ENCODE measurements around the gene MRPS27.

DNA sequence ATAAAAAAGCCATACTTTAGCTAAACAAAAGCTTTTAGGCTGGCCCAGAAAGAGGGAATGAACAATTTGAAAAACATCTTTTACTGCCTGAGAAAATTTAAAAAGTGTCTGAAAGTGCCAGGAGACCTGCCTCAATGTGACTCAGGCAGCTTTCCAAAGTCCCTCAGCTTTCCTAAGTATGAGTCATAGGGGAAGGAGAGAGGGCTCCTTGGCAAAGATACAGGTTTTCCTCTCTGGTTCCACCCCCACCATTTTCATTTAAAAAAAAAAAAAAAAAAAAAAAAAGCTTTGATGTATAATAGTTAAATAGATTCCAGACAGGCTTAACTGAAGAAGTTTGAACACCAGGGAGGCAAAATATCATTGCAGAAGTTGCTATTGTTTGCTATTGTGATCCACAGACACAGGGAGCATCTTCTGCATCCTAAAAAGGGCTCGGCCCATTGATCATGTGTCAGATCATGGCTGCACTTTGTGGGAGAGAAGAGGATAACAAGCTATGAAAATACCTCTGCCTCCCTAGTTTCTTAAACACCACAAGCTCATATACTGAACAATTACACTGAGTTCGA, 71.5 kb downstream of the MRPS27 start:
- TF ChIP-seq, protein P1, sequence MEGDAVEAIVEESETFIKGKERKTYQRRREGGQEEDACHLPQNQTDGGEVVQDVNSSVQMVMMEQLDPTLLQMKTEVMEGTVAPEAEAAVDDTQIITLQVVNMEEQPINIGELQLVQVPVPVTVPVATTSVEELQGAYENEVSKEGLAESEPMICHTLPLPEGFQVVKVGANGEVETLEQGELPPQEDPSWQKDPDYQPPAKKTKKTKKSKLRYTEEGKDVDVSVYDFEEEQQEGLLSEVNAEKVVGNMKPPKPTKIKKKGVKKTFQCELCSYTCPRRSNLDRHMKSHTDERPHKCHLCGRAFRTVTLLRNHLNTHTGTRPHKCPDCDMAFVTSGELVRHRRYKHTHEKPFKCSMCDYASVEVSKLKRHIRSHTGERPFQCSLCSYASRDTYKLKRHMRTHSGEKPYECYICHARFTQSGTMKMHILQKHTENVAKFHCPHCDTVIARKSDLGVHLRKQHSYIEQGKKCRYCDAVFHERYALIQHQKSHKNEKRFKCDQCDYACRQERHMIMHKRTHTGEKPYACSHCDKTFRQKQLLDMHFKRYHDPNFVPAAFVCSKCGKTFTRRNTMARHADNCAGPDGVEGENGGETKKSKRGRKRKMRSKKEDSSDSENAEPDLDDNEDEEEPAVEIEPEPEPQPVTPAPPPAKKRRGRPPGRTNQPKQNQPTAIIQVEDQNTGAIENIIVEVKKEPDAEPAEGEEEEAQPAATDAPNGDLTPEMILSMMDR (IDR thresholded peaks at IDR 0.05): no peak
- TF ChIP-seq POLR2A (IDR thresholded peaks at IDR 0.05) (no peak), EP300 (IDR thresholded peaks at IDR 0.05) (no peak), POLR2AphosphoS5 (IDR thresholded peaks at IDR 0.05) (peak in 1 of 3 donors; percentile 19)

All from stomach (tissue), 4 donors.